ENCODE results near the gene CREB5.
"Not testable (repeated sequence)": the region's sequence is repeated elsewhere in the genome, so short reads cannot be mapped to it uniquely, and the experiment has no call there.

CREB5 gene

GRCh38 chr7:28773423-28774145, 361.3 kb downstream of the CREB5 start:
- DNase-seq = no peak

- DNase-seq = no peak
Measured at GRCh38 chr7:28774261-28774988, 362.1 kb downstream of the CREB5 start.

- no peak for DNase-seq
Measured at GRCh38 chr7:28776463-28777157, 364.3 kb downstream of the CREB5 start.

- DNase-seq = no peak
Measured at GRCh38 chr7:28778786-28779185, 366.5 kb downstream of the CREB5 start.

GRCh38 chr7:28779954-28780353, 367.6 kb downstream of the CREB5 start:
- no peak for DNase-seq

- DNase-seq = no peak
Measured at GRCh38 chr7:28782362-28782761, 370.0 kb downstream of the CREB5 start.

GRCh38 chr7:28784171-28784902, 372.0 kb downstream of the CREB5 start:
- no peak for DNase-seq

- no peak for DNase-seq
Measured at GRCh38 chr7:28785041-28785995, 373.0 kb downstream of the CREB5 start.

GRCh38 chr7:28786156-28786555, 373.8 kb downstream of the CREB5 start:
- not testable (repeated sequence) for DNase-seq

- DNase-seq = no peak
Measured at GRCh38 chr7:28787106-28787505, 374.8 kb downstream of the CREB5 start.

GRCh38 chr7:28790467-28790866, 378.1 kb downstream of the CREB5 start:
- no peak for DNase-seq

GRCh38 chr7:28792858-28793257, 380.5 kb downstream of the CREB5 start:
- DNase-seq = no peak

- DNase-seq = no peak
Measured at GRCh38 chr7:28793381-28794085, 381.2 kb downstream of the CREB5 start.

GRCh38 chr7:28798274-28798673, 386.0 kb downstream of the CREB5 start:
- DNase-seq = no peak

- DNase-seq = no peak
Measured at GRCh38 chr7:28799619-28800018, 387.3 kb downstream of the CREB5 start.

- DNase-seq = no peak
Measured at GRCh38 chr7:28800150-28800549, 387.8 kb downstream of the CREB5 start.

GRCh38 chr7:28802450-28802849, 390.1 kb downstream of the CREB5 start:
- no peak for DNase-seq

GRCh38 chr7:28804157-28804556, 391.8 kb downstream of the CREB5 start:
- no peak for DNase-seq

GRCh38 chr7:28804990-28805389, 392.7 kb downstream of the CREB5 start:
- peak in 2 of 56 donors; percentile 18 to 30 for DNase-seq

GRCh38 chr7:28806841-28807240, 394.5 kb downstream of the CREB5 start:
- no peak for DNase-seq
